RCC 7860 (cell line): ENCODE measurements around the gene MC3R.

Experiments used
- DNase-seq: peaks from one replicate; pipeline ENCODE4 v3.0.0-alpha.2; 2015; ENCODE audit warnings: low spot score
- FAIRE-seq: peaks from 2 replicates; lab custom pipeline; 2012; peaks lifted over from hg19 to GRCh38; lab: Jason Lieb, UNC

The MC3R gene

DNA sequence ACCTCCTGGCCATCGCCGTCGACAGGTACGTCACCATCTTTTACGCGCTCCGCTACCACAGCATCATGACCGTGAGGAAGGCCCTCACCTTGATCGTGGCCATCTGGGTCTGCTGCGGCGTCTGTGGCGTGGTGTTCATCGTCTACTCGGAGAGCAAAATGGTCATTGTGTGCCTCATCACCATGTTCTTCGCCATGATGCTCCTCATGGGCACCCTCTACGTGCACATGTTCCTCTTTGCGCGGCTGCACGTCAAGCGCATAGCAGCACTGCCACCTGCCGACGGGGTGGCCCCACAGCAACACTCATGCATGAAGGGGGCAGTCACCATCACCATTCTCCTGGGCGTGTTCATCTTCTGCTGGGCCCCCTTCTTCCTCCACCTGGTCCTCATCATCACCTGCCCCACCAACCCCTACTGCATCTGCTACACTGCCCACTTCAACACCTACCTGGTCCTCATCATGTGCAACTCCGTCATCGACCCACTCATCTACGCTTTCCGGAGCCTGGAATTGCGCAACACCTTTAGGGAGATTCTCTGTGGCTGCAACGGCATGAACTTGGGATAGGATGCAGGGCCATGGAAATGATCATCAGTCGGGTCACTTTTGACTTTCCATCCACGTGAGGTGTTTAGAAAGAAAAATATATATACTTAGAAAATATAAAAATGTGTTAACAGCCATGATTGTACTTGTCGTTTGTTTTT is 868 bp downstream of the MC3R start:
- DNase-seq: no peak
- no peak for FAIRE-seq

DNA sequence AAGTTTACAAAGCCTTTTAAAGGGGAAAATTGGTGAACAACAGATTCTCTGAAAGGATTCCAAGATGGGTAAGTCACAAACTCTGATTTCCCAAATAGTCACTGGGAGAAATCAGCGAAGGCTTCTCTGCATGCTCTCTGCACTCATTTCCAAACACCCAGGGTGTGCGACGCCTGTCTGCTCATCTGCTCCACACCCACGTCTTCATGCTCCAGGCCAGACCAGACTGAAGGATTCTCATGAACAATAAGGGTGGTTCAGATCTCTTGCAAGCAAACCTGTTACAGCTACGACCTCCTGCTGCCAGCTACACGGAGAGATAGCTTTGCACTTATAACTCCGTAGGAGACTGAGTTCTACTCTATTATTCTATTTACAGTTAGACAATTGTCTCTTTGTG is 1.4 kb downstream of the MC3R start:
- FAIRE-seq (no peak), DNase-seq (no peak)

DNA sequence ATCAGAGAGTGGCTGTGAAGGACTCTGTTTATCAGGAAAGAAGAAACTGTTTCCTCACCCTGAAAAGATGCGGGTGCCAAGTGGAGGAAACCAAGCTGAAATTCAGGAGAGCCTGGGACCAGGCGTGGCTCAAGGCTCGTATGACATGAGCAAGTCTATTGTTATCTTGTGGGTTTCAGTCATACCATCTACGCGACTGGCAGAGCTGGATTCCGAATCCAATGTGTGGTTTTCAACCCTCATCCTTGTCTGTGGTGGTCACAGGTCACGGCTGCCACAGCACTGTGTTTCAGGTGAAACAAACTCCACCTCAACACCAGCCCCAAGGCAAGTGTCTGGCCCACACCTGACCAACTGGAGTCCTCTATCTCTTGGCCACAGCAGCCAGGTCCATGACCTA is 9.1 kb downstream of the MC3R start:
- no peak for FAIRE-seq
- DNase-seq: no peak

DNA sequence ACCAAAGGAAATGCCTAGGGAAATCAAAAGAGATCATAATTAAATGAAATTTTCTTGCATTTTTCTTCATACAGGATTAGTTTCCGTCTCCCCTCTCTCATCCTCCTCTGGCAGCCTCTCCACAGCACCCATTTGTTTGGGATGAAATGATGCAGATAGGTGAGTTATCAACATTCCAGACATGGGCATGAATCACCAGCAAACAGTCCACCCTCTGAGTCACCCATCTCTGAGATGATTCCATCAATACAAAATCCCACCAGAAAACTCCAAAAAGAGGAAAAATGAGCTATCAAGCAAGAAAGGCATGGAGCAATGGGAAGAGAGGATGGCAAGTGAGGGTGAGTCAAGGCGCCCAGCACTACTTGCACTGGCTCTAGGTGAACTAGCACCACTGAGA is 11.4 kb downstream of the MC3R start:
- DNase-seq: no peak
- FAIRE-seq: no peak

DNA sequence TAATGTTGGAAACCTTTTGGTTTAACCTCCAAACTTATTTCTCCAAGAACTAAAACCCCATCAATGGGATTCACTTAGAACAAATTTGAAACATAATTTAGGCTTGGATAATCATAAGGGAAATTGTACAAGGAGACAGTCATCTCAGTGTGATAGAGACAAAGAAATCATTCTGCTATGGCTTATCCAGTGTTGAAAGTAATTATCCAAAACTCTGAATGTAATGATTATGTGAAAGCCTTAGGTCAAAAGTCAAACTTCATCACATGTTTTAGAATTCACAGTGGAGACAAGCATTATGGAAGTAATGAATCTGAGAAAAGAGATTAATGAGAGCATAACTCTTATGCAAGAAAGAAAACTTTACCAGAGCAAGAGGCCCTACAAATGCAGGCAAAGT is 20.0 kb downstream of the MC3R start:
- FAIRE-seq: no peak
- DNase-seq: no peak

DNA sequence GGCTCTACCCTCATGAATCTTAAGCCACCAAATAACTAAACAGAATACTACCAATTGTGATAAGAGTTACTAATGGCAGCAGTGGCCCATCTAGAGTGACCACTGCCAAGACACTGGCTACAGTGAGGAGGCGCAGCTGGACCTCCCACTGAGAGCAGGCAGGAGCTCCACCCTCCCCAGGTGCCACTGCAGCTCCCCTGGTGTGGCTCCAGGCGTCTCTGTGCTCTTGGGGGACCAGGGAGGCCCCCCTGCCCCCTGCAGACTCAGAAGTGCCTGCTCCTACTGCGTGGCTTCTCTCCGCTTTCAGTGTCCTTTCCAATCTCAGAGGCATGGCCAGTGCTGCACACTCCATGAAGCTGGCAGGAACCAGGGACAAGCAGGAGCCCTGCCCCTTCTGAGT is 23.4 kb downstream of the MC3R start:
- DNase-seq: no peak
- FAIRE-seq: no peak

DNA sequence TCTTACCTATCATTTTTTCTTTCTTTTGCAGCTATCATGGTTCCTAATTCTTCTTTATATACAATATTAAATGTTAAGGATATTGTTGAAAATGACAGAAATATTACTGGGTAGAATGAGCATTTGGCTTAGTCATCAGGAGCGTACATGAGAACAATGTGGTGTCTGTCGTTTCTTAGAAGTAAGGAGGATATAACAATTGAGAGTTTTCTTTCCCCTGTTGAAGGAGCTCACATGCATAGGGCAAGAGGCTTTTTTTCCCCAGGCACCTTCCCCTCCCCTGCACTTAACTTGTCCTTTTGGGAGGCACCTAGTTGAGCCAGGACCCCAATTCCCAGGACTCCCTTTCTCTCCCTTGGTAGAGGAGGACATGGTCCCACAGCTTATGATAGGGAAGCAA is 25.0 kb downstream of the MC3R start:
- DNase-seq: no peak
- FAIRE-seq: no peak

DNA sequence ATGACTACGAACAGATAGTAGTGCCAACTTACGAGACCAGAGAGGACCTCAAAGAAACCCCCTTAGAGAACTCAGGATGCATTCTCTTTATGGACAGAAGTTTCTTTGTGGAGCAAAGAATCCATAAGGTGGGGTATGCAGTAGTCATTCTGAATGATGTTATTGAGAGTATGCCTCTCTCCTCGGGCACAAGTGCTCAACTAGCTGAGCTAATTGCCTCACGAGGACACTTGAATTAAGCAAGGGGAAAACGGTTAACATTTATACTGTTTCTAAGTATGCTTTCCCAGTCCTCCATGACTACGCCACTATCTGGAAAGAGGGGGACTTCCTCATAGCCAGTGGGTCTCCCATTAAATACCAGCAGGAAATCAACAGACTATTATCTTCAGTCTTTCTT is 25.6 kb downstream of the MC3R start:
- FAIRE-seq (no peak), DNase-seq (no peak)

DNA sequence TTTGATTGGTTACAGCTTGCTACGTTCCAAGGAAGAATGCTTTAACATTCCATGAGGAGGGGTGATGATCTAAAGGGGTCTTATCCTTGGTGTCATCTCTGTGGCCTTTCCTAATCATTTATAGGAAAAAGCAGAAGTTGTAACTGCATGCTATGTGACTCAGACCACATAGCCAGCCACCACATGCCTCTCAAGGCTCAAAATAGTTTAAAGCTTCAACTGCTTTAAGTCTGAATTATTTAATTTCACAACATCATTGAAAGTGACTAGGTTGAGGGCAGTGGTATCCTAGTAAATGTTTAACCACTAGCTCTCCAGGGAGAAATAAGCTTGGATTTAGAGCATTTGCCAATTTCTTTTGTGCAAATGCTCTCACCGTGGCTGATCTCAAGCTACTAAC is 29.7 kb downstream of the MC3R start:
- DNase-seq (no peak), FAIRE-seq (no peak)

DNA sequence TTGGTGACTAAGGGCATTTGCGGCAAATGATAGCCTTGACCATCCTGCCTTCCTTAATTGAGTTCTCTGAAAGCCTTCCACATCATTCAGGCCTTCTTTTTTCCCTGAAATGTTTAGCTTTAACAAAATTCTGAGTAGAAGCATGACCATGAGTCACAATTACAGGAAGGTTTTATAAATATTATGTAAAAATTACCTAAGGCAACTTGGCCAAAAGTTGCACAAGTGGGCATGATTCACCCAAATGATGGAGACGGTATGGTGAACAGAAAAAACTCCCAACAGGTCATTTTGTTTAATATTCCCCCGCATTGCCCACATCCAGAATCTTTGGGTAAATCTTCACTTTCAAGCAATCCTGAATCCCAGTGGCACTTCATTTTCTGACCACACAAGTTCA is 37.0 kb downstream of the MC3R start:
- DNase-seq (no peak), FAIRE-seq (no peak)

DNA sequence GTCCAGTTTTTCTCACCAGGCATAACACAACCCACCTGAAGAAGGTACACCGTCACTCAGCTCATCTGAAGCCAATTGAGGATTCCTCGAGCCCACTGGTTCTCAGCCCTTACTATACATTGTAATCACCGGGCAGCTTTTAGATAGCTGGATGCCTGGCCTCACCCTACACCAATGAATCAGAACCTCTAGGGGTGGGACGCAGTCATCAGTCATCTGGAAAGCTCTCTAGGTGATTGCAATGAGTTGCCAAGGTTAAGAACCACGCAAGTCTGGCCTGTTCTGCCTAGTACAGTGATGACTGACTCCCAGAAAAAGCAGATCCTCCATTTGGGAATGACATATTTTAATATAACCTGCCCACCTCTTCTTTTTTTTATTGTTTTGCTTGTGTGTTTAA is 41.1 kb downstream of the MC3R start:
- FAIRE-seq: no peak
- DNase-seq: no peak

DNA sequence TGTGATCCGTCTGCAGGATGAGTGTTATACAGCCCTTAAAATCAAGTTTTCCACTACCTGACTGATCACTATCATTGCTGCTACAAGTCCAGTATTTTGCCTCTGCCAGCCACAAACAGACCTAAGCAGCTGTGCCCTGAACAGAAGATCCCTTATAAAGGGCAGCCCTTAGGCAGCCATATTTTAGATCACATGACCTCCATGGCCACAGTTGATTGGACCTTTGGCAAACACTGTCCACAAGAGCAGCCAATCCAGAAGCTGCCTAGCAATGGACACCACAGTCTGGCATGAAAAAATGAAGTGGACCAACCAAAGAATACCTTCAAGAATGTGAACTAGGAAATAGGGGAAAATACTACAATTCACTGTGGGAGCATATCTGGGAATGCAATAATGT is 50.8 kb downstream of the MC3R start:
- FAIRE-seq (no peak), DNase-seq (no peak)
